NCI-H1694 (cell line): ENCODE results near the gene BCL2L14.

Experiments
- DNase-seq: peaks from one replicate; lab custom pipeline; 2025; lab: John Stamatoyannopoulos, UW

The BCL2L14 gene

DNA sequence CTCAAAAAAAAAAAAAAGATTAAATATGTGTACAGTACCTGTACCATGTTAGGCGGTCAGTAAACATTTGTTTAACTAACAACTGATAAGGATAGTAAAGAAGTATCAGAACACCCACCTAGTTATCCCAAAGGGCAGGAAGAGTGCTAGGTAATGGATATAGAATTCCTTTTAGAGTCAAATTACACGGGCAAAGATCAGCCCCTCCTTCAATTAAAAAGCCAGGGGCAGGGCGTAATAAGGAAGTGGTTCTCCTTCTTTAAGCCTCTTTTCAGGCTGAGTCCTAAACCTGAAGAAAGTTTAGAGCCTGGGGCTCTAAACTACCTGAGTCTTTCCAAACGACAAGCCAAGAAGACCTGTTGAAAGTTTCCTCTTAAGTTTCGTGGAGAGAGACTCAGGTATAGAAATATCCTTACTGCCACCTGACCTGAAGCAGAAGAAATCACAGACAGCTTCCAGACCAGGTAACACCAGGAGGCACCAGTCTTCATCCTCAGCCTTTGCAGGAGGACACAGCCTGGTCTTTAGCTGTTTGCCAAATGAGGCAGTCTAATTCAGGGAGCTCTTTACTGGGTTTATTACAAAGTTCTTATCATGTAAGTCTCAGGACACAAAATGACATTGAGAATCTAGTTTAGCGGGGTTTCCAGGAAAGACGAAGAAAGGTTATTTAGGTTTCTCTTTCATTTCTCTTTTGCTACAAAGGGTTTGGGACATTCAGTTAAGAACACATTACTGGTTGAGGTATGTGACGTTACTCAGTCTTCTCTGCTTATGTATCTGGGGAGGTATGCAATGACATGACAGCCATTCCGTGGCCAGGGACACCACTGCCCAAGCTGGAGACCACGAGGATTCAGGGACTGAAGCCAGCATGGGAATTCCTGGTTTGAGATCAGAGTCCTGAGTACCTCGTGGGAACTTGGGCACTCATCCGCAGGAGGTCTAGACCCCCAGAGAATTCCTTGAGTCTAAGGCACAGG, at the start of gene BCL2L14:
TSS of gene BCL2L14 (plus strand) at position 266 of the 983 bp plus-strand sequence. CDS start 8,367 bp downstream, outside the sequence.
- no peak for DNase-seq

GRCh38 chr12:12022306-12022936, 48.3 kb upstream of the BCL2L14 start:
- no peak for DNase-seq

DNA sequence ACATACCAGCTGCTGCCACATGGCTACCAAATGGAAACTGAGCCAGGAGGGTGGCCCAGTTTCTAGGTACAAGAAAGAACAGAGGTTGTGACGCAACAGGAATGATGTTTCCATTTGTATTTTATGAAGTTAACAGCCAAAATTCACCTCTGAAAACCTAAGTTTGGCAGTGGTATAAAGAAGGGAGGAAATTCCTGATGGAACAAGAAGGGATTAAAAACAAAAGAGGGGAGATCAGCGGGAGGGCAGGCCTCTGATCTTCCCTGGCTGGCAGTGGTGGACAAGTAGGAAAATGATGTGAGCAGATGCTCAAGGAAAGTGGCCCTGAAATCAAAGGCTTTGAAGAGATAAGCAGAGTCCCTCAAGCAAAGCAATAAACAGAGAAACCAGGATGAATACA, 47.3 kb upstream of the BCL2L14 start:
- no peak for DNase-seq

- no peak for DNase-seq
Observed at GRCh38 chr12:12024911-12025682, 45.6 kb upstream of the BCL2L14 start.

- DNase-seq = no peak
Observed at GRCh38 chr12:12025799-12026386, 44.8 kb upstream of the BCL2L14 start.

DNA sequence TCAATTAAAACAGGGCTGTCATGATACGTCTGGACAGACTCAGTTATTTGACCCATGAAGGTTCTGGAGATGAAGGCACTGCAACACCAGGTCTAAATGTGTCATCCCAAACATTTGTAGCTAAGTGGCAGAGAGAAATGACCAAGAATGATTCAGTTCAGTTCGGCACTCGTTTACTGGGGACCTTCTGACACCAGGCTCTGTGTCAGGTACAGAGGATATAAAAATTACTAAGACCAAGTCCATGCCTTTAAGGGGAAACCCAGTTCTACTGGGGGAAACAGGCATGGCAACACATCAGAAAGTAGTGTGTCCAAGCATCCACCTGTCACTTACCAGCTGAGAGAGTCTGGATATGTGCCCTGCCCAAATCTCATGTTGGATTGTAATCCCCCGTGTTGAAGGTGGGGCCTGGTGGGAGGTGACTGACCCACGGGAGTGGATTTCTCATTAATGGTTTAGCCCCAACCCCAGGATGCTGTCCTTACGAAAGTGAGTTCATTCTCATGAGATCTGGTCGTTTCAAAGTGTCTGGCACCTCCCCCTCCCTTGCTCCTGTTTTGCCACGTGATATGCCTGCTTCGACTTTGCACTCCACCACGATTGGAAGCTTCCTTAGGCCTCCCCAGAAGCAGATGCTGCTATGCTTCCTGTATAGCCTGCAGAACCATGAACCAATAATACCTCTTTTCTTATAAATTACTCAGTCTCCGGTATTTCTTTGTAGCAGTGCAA, 41.9 kb upstream of the BCL2L14 start:
- DNase-seq = no peak

- DNase-seq = no peak
Observed at GRCh38 chr12:12029653-12030052, 41.1 kb upstream of the BCL2L14 start.

GRCh38 chr12:12032260-12032791, 38.4 kb upstream of the BCL2L14 start:
- DNase-seq = no peak

DNA sequence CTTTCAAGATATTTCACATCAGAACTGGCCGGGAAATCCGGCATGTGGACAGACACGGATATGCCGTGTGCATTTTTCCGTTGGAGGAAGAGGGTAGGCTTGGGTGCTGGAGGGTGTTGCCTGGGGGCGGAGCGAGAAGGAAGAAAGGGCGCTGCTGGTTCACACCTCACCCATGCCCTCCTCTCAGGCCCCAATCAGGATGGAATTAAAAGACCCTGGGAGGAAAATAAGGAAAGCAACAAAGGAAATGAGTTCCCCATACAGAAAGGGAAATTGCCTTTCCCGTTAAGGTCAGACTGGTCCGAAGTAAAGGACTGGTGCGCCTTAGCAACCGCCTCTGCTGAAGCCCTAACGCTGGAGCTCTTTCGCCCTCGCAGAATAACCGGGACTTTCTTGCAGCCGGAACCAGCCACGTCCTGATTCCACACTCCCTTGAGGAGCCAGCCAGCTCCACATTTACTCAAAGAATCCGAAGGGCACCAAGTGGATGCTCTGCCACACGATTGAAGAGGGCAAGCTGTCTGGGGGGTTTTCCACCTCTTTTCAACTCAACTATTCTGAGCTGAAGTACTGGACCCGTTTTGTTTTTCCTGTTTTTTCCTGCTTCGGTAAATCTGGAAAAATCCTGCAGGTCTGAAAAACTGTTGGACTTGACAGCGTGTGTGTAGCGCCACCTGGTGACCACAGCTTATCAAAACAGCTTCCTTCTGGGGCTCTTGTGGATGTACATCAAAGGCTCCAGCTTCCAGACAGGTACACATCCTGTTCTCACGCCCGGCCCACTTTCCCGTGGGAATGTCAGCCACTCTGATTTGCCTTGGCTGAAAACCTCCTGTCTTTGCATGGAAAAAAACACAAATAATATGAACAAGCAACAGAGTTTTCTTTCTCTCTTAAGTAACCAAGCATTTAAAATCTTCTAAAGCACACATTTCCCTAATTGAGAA, 37.6 kb upstream of the BCL2L14 start:
- peak; percentile 87 for DNase-seq

GRCh38 chr12:12033824-12034223, 36.9 kb upstream of the BCL2L14 start:
- no peak for DNase-seq

DNA sequence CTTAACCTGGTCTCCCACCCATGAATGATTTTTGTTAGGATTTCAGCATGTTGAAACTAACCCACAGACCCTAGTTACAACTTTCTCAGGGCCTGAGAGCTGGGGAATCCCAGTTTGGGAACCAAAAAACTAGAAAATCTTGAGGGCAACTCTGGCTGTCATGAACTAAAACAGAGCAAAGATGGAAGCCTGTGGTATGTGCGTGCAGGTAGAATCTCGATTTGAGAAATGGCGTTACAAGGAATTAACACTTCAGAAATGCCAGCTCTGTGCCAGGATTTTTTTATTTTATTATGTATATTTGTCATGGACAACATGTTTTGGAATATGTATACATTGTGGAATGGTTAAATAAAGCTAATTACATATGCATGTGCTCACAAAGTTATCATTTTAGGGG, 36.4 kb upstream of the BCL2L14 start:
- DNase-seq = no peak

GRCh38 chr12:12035229-12035628, 35.5 kb upstream of the BCL2L14 start:
- no peak for DNase-seq

DNA sequence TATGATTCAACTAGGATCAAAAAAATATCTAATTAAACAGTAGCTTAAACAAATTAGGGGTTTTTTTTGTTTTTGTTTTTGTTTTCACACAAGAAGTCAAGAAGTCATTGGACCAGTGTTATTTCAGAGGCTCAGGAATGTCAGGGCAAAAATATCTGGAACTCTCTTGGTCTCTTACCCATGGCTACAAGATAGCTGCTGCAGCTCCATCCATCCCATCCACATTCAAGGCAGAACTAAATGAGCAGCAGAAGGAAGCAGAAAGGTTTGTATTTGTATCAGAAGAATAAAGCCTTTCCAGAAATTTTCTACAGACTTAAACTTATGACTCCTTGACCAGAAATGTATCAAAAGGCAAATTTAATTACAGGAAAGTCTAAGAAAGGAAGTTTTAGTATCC, 33.8 kb upstream of the BCL2L14 start:
- DNase-seq = no peak

GRCh38 chr12:12039897-12040296, 30.8 kb upstream of the BCL2L14 start:
- no peak for DNase-seq

DNA sequence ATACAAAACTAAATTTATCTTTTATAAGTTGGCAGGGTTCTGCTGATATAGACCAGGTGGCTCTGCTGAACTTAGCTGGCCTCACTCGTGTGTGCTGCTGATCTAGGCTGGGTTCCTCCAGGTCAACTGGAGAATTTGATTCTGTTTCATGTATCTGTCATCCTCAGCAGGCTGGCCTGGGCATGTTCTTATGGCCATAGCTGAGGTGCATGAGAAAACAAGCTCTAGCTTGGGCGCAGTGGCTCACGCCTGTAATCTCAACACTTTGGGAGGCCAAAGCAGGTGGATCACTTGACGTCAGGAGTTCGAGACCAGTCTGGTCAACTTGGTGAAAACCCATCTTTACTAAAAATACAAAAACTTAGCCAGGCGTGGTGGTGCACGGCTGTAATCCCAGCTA, 24.3 kb upstream of the BCL2L14 start:
- DNase-seq = no peak

- no peak for DNase-seq
Observed at GRCh38 chr12:12047682-12048081, 23.1 kb upstream of the BCL2L14 start.

GRCh38 chr12:12048266-12048665, 22.5 kb upstream of the BCL2L14 start:
- no peak for DNase-seq

DNA sequence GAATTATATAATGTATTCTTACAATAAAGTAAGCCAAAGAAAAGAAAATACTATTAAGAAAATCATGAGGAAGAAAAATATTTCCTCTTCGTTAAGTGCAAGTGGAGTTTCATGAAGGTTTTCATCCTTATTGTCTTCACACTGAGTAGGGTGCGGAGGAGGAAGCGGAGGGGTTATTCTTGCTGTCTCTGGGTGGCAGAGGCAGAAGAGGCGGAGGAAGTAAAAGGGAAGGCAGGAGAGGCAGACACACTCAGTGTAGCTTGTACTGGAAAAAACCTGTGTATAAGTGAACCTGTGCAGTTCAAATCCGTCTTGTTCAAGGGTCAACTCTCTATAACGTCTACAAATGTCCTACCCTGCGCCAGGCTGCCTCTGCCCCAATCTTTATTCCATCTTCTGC, 22.0 kb upstream of the BCL2L14 start:
- no peak for DNase-seq

- DNase-seq = no peak
Observed at GRCh38 chr12:12051668-12052067, 19.1 kb upstream of the BCL2L14 start.

DNA sequence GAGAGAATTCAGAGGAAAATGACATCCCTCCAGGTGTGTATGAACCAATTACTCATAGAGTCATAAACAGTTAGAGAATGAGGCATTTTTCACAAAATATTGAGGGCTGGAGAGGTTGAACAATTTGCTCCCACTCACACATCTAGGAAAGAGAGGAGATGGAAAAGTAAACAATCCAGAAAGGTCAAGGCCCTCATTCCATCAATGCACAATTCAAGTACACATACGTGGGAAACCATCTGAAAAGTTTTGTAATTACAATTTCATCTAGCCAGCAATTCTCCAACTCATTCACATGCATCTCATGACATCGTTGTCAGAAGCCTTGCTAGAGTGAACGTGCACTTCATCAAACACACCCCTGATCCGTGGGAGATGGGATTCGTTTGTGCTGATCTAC, 15.7 kb upstream of the BCL2L14 start:
- DNase-seq = no peak
